Testis (tissue), 2 donors: ENCODE measurements around the gene CDH13.

Source experiments
- CTCF ChIP-seq, 3 experiments: fragments of 450-650 bp in 2 of 3; fragments of 200-600 bp in 1 of 3; sonication (generic) in 1 of 3; IDR thresholded peaks; one replicate each; pipeline ENCODE4 v1.5.1; 2016 to 2019; ENCODE audit warnings: antibody characterized with exemption in 3 of 3, mild to moderate bottlenecking in 2 of 3, moderate library complexity in 1 of 3
- POLR2A ChIP-seq: fragments of 450-650 bp; IDR thresholded peaks from one replicate; pipeline ENCODE4 v1.6.1; 2017; ENCODE audit warnings: antibody characterized with exemption, mild to moderate bottlenecking, moderate library complexity

- TF ChIP-seq CTCF (IDR thresholded peaks at IDR 0.05): peak; percentile 57 to 66 (median 62)
- no peak for TF ChIP-seq POLR2A
These were observed 13.0 kb downstream of the CDH13 start for GRCh38 chr16:82639666-82640336.
